Ovary (tissue), 9 donors: Measurements from ENCODE around the gene PSMB10. TPM values are rescaled to one million over a fixed set of nuclear protein-coding genes. Genes with fewer than 3 reads are reported as not detected.
"Not testable (repeated sequence)": the region's sequence is repeated elsewhere in the genome, so short reads cannot be mapped to it uniquely, and the experiment has no call there.

Experiments
- DNase-seq, 5 donors: peaks; one replicate each; pipeline ENCODE4 v3.0.0-alpha.2; 2019 to 2020
- H3K27ac ChIP-seq, 2 donors: fragments of 200-600 bp; one replicate each; pipeline versions ENCODE4 v1.5.1 to v1.8.0; 2019 to 2022
- H3K27me3 ChIP-seq: fragments of 200-600 bp; one replicate; pipeline ENCODE4 v1.8.0; 2022
- H3K36me3 ChIP-seq: fragments of 200-600 bp; sonication (generic); one replicate; pipeline ENCODE4 v1.5.1; 2019
- H3K4me1 ChIP-seq: one replicate; pipeline ENCODE4 v1.8.1; 2013; ENCODE audit warnings: mild to moderate bottlenecking, moderate library complexity; ENCODE audit not compliant: insufficient read depth
- H3K4me3 ChIP-seq: fragments of 200-600 bp; sonication (generic); one replicate; pipeline ENCODE4 v1.5.1; 2017
- H3K9me3 ChIP-seq, 2 donors: fragments of 200-600 bp in 1 of 2; sonication (generic) in 1 of 2; one replicate each; pipeline versions ENCODE4 v1.5.1 to v1.8.1; 2013 to 2019; ENCODE audit warnings: mild to moderate bottlenecking in 1 of 2, moderate library complexity in 1 of 2
- CTCF ChIP-seq, 3 donors: fragments of 450-650 bp in 2 of 3; fragments of 200-600 bp in 1 of 3; IDR thresholded peaks; one replicate each; pipeline versions ENCODE4 v1.5.1 to v1.8.0; 2016 to 2022; ENCODE audit warnings: antibody characterized with exemption in 3 of 3, mild to moderate bottlenecking in 1 of 3
- EP300 ChIP-seq: sonication (generic); formaldehyde crosslinking; IDR thresholded peaks from one replicate; pipeline ENCODE4 v1.6.1; 2017; ENCODE audit warnings: antibody characterized with exemption
- POLR2A ChIP-seq: fragments of 450-650 bp; IDR thresholded peaks from one replicate; pipeline ENCODE4 v1.6.1; 2017; ENCODE audit warnings: antibody characterized with exemption, mild to moderate bottlenecking, moderate library complexity
- WGBS, 3 donors: extraction: QIAGEN DNeasy Blood & Tissue Kit in 1 of 3; methylation state at CpG; one replicate each; pipeline versions ENCODE4 v1.1.5 to v1.1.7; 2013 to 2017; 5-methylcytosine and 5-hydroxymethylcytosine counted together
- intact Hi-C, 4 donors: fragments of 100-400 bp; cut with DNase I; formaldehyde crosslinking; loops; one replicate each; pipeline versions ENCODE4 v1.11.0 to v1.15.1; 2022 to 2023
- polyA plus RNA-seq, 2 donors: library from polyadenylated mRNA; stranded (reverse); fragments of 200-250 nt in 1 of 2; fragments of 350-450 nt in 1 of 2; fragmentation: Illumina TruSeq in 1 of 2; extraction: RNeasy Lipid Tissue Mini Kit (QIAGEN cat#74804) in 1 of 2; gene quantifications; one replicate each; pipeline ENCODE4 v1.2.3, GENCODE V29; 2013 to 2014
- total RNA-seq, 7 donors: library from RNA; depleted of rRNA in 2 of 7; stranded (reverse); fragments of >200 nt in 2 of 7; fragmentation: NEBNext Ultra II Directional in 3 of 7; extraction: Animal tissue kit (Norgen Biotek cat#: 25700) in 3 of 7; gene quantifications; one replicate each; pipeline versions ENCODE4 v1.1.0 to v1.2.4, GENCODE V29; 2016 to 2023
- donor health status: DM: no; HTN: no; CAD: no; lungs with moderate emphysema.
- donor health status: DM: no; HTN: no; CAD: no.
- donor health status: Bipolar disorder and iron deficiency.
- donor health status: DM: yes; HTN: yes; CAD: no.
- donor health status: DM: no; HTN: no; CAD: no.
- donor health status: DM: yes; HTN: yes; CAD: no.

Gene PSMB10
- total and polyA plus RNA-seq, 9 donors = 5.8 to 64.4 (median 50.8) TPM

GRCh38 chr16:67977005-67977404, 40.4 kb upstream of the PSMB10 start:
- Histone ChIP-seq H3K27ac (no peak overlapping the region), H3K36me3 (no peaks in the 10 kb centered on the region), H3K9me3 (no peaks in the 10 kb centered on the region), H3K27me3 (no peaks in the 10 kb centered on the region), H3K4me3 (no peak overlapping the region), H3K4me1 (no peaks in the 10 kb centered on the region)
- DNase-seq = no peak
- intact Hi-C loops = no loop called here
- 65 to 80% (median 65%) methylated on average over 4 to 5 of the region's 5 CpGs for WGBS, 3 donors
- TF ChIP-seq POLR2A (no peak), CTCF (IDR thresholded peaks at IDR 0.05) (no peak), EP300 (no peak)

GRCh38 chr16:67976205-67976604, 39.6 kb upstream of the PSMB10 start:
- Histone ChIP-seq H3K4me3 (no peak overlapping the region), H3K36me3 (no peaks in the 10 kb centered on the region), H3K9me3 (no peaks in the 10 kb centered on the region), H3K27me3 (no peaks in the 10 kb centered on the region), H3K4me1 (no peaks in the 10 kb centered on the region), H3K27ac (no peak overlapping the region)
- 88 to 97% (median 88%) methylated on average over 2 of the region's 2 CpGs for WGBS, 3 donors
- DNase-seq = no peak
- no peak for TF ChIP-seq POLR2A
- TF ChIP-seq EP300 = no peak
- no peak for TF ChIP-seq CTCF (IDR thresholded peaks at IDR 0.05)
- intact Hi-C loops = no loop called here

- Histone ChIP-seq H3K9me3 (no peaks in the 10 kb centered on the region), H3K27me3 (no peaks in the 10 kb centered on the region), H3K4me1 (no peaks in the 10 kb centered on the region), H3K36me3 (no peaks in the 10 kb centered on the region), H3K4me3 (no peak overlapping the region), H3K27ac (no peak overlapping the region)
- TF ChIP-seq EP300 = no peak
- intact Hi-C loops = no loop called here
- WGBS, 3 donors = 61 to 76% (median 64%) methylated on average over 14 of the region's 14 CpGs
- DNase-seq = no peak
Measured at GRCh38 chr16:67975321-67976105, 38.9 kb upstream of the PSMB10 start.

- intact Hi-C loops, H3K27me3 ChIP-seq, H3K4me1 ChIP-seq, H3K27ac ChIP-seq, H3K4me3 ChIP-seq, H3K36me3 ChIP-seq, DNase-seq, H3K9me3 ChIP-seq: not testable (repeated sequence)
- WGBS, 3 donors = 82 to 85% (median 85%) methylated on average over 7 of the region's 7 CpGs
Measured at GRCh38 chr16:67972285-67972684, 35.6 kb upstream of the PSMB10 start.

GRCh38 chr16:67971111-67971510, 34.5 kb upstream of the PSMB10 start:
- Histone ChIP-seq H3K4me1 (peaks cover 11% of the 10 kb centered on the region), H3K36me3 (no peaks in the 10 kb centered on the region), H3K9me3 (no peaks in the 10 kb centered on the region), H3K4me3 (no peak overlapping the region), H3K27me3 (no peaks in the 10 kb centered on the region), H3K27ac (no peak overlapping the region)
- WGBS, 3 donors = 93 to 96% (median 95%) methylated on average over 9 of the region's 9 CpGs
- TF ChIP-seq EP300 (no peak), CTCF (IDR thresholded peaks at IDR 0.05) (no peak), POLR2A (no peak)
- no peak for DNase-seq
- intact Hi-C loops = no loop called here
